COR-L47 (cell line): ENCODE data around the gene BCAS1.

Experiments
- DNase-seq: peaks from one replicate; lab custom pipeline; 2025; lab: John Stamatoyannopoulos, UW

The BCAS1 gene

DNA sequence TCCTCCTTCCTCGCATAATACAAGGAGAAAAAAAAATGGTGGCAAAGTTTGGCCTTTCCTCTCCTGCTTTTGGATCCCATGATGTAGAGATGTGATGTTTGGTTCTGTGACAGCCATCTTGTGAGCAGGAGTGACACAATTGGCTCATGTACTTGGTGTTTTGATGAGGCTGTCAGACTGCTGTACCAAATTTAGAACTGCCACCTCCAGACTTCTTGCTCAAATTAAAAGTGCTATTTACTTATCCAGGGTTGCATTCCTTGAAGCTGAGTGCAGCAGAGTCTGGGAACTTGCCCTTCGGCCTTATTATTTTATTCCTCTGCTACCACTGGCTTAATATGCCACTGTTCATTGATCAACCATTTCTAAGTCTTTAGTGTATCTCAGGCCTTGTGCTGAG, 21.9 kb downstream of the BCAS1 start:
- no peak for DNase-seq

DNA sequence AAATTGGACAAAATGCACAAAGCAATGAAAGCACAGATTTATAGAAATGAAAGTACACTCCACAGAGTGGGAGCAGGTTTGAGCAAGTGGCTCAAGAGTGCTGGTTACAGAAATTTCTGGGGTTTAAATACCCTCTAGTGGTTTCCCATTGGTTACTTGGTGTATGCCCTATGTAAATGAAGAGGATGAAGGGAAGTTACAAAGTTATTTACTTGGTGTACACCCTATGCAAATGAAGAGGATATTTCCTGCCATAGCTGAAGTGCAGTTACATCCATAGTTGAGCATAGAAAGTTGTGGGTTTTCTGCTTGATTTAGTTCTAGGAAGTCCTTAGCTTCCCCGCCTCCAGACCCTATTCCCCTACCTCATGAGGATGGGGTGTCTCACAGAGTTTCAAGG, 22.7 kb downstream of the BCAS1 start:
- no peak for DNase-seq

DNA sequence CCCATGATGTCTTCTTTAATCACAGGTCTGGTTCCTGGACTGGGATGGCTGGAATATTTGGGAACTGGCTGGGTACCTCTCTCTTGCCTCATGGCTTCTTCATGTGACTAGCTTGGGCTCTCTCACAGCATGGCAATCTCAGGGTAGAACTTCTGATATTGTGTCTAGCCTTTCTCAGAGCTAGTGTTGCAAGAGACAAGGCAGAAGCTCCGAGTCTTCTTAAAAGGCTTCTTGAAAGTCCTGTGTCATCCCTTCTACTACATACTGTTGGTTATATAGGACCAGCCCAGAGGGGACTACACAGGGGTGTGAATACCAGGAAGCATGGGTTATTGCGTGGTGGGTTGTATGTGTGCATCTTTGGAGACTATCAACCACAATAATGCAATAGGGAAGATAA, 23.3 kb downstream of the BCAS1 start:
- no peak for DNase-seq

DNA sequence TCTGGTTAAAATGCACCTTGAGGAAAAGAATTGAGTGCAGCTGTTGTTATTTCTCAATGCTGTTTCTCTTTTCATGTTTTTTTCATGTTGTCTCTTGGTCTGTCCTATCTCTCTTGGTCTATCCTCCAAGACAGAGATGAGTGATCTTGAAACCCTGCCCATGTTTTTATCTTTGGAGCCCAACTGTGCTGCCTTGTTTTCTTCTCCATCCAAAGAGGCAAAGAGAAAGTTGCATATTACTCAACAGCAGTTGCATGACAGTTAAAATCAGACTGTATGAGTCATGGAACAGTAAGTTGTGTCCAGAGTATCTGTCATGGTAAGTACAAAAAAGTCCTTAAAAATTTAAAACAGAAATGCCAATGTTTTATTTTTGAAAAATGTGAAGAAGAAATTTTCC, 26.2 kb downstream of the BCAS1 start:
- DNase-seq, result no peak

DNA sequence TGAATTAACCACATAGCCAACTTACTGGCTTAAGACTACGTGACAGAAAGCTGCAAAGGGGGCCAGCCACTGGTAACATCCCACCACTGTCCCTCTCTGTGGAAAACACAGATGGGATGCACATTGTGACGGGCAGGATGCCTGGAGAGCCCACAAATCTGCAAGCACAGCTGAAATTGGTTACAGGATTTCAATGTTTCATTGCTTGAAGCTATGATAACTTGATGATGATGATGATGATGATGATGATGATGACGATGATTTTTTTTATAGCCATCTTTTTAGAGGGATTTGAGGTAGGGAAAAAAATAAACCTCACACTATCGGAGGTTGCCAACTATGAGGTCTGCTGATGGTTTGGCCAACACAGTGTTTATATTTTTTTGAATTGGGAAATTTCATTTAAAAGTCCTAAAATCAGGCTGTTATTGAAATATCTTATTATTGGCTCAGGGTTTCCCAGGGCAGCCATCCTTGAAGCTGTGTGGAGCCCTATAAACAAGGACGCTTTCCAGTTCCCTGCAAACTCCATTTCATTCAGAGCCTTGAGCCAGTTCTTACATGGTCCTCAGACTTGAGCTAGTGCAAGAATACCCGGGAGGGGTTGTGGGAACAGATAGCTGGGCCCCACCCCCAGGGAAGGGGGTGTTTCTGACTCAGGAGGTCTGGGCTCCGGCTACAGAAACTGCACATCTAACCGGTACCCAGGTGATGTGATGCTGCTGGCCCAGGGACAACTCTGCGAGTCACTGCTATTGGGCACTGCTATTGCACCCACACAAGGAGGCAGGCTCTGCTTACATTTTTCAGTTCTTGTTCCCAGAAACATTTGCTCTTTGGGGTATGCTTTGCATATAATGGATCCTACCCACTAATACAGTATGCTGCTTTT, 27.1 kb downstream of the BCAS1 start:
- no peak for DNase-seq

DNA sequence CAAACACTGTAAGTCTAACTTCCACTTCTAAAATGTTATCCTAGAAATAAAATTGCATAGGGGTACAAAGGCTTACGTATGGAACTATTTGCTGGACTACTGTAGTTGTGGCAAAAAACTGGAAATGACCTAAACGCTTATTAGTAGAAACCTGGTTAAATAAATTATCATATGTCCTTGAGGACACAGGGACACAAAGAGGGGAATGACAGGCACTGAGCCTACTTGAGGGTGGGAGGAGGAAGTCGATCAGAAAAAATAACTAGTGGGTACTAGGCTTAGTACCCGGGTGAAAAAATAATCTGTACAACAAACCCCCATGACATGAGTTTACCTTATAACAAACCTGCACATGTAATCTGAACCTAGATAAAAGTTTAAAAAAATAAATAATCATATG, 28.4 kb downstream of the BCAS1 start:
- DNase-seq, result no peak

DNA sequence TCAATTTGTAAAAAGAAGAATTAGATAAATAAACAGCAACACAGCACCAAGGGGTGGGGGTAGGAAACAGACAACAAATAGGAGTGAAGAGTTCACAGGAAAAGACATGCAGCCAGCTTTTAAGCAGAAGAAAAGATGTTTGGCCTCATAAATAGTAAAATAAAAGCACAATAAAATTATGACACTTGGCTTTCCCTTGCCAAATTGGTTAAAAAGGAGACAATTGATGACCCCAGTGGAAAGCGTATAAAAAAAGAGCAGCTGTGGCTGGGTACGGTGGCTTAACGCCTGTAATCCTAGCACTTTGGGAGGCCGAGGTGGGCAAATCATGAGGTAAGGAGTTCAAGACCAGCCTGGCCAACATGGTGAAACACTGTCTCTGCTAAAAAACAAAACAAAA, 29.1 kb downstream of the BCAS1 start:
- no peak for DNase-seq

DNA sequence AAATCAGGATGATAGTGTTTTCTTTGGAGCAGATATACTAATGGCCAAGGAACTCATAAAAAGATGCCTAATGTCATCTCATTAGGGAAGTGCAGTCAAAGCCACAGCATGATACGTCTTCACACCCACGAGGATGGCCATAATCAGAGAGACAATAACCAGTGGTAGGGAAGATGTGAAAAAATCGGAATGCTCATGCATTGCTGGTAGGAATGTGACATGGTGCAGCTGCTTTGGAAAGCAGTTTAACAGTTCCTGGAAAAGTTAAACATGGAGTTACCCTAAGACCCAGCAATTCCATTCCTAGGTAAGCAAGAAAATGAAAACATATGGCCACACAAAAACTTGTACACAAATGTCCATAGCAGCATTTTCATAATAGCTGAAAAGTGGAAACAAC, 29.9 kb downstream of the BCAS1 start:
- DNase-seq, result no peak

DNA sequence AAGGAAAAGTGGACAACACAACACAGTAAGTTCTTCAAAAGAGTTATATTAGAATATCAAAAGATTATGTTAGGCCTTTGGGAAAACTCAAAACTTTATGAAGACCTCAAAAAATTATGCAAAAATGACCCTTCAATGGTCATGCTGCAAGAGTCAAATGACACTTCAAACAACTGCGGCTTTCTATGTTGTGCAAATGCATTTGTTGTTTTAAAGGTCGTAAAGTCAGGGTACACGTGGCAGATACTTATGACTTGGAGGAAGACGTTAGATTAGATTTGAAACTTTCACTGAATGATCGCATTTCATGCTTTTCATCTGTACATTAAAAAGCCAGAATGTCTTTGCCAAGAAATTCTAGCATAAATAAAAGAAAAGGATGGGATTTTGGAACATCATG, 31.4 kb downstream of the BCAS1 start:
- no peak for DNase-seq

DNA sequence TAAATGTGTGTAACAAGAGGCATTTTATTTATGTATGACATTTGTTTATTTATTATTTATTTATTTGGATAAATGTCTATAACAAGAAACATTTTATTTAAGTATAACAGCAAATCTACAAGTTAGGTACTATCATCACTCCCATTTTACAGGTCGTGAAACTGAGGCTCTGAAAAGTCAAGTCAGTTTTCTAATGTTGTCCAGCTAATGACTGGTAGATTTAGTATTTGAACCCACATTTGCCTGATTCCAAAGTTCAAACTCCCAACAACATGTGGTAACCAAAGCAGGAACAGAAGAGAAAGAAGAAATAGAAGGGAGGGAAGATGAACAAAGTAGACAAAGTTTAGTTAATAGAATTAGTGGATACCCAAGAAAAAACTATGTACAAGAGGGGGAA, 32.9 kb downstream of the BCAS1 start:
- no peak for DNase-seq

DNA sequence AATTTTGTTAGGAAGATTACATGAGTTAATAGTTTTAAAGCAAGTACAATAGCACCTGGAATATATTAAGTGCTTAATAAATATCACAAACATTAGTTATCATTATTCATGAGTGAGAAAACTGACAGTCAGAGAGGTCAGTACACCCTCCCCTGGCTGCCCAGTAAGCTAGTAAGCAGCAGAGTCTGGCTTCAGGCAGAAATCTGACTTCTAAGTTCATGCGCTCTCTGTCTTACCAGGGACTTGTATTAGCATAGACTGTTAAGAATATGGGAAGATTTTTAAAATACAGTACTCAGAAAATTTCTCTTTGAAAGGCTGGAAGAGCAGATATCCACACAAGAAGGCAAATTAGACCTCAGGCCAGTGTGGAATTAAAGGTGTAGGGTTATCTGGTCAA, 40.8 kb downstream of the BCAS1 start:
- no peak for DNase-seq

DNA sequence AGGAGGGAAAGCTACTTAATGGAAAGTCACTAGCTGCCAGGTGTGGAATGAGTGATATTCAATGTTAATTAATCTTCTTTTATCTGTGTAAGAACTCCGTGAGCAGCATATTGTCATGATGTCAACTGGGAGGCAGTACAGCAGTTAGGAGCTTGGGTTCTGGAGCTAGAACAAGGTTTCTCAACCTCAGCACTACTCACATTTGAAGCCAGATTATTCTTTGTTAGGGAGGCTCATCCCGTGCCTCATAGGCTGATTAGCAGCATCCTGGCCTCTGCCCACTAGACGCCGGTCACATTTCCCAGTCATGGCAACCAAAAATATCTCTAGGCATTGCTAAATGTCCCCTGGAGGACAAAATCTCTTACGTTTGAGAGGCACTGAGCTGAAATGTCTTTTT, 41.2 kb downstream of the BCAS1 start:
- DNase-seq, result no peak

DNA sequence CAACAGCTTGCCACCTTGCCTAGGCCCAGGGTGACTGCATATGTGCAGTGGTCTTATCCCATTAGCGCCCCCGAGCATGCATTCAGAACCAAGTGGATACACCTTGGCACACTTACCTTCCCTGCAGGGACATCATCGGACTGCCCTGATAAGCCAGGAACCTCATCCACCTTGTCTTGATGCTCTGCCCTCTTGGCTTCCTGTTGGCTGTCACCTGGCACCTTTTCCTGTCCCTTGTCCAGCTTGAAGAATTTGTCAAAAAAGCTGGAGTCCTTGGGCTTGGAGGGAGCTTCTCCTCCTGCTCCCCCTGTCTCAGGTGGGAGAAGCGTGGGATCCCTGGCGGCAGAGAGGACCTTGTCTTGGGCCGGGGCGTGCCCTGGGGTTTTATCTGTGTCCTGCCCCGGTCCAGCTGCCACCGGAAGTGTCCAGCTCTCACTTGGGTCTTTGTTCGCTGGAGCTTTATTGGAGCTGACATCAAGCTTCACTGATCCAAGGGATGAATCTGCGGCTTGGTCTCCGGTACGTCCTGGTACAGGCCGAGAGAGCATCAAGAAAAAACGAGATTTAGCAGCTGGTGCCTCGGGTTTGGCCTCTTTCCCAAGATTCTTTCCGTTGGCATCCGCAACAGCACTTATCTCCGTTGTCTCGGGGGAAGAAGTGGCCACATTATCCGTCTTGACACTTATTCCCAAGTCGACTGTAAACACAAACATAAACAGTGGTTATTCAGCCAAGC, 42.0 kb downstream of the BCAS1 start:
- DNase-seq, result no peak

DNA sequence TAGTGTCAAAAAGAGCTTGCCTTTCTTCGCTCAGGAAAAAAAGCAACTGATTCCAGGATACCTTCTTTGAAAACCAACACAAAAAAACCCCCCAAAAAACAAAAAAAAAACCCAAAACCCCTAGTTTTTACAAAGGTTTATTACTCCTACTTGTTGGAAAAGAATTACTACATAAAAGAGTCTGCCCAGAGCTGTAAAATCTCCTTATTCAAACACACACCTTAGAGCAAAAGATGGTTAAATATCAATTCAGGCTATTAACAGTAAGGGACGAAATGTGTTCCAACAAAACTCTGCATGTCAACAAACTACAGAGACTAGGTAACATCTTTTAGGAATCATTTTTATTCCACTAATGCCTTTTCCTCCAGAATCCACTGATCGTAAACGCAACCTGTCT, 42.7 kb downstream of the BCAS1 start:
- DNase-seq, result no peak

DNA sequence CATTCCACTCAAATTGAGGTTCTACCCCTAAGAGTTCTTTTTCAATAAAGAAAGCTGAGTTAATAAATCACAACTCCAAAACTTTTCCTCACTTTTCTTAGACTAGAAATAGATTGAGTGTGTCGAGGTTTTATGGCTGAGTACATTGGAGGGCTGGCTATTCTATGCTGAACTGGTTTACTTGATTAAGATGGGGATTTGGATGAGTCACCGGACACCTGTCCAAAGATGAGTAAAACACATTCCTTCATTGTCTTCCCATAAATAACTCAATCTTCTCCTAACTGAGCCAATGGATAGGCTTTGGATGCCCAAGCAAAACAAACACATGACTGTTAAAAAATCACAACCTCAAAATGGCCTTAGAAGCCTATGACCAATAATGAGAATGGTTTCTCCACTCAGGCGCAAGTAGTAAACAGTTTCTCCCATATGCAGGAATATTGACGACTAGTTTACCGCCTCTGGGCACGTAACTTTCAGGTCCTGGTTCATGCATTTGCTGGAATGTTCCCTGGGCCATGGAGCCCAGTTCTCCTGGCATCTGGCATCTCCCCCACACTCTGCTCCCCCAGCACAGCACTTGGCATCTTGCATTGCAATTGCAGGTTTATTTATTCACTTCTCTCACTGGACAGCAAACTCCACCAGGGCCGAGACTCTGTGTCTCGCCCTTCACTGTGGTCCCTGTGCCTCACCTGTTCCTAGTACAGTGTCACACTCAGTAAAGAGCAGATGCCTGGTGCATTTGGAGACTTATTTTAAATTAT, 43.9 kb downstream of the BCAS1 start:
- no peak for DNase-seq

DNA sequence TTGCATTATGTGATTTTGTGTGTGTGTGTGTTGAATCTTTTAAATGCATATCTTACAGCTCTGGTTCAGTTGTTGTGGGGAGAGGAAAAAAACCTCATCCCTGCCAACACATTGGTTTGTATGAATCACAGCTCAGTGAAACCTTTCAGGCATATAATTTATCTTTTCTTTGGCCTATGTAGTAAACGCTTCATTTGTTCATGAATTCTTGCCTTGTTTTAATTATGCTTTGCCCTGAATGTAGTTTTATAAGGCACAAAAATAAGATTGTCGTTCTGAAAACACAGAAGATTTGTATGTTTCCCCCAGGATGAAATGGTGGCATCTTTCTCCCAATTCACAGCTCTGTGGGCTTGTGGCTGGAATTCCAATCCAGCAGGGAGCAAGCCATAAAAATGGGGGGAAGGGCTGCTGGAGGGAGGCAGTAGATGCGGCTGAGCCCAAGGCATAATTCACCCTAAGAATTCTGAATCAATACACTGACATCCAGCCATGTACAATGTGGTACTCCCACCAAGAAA, 45.1 kb downstream of the BCAS1 start:
- DNase-seq, result no peak

DNA sequence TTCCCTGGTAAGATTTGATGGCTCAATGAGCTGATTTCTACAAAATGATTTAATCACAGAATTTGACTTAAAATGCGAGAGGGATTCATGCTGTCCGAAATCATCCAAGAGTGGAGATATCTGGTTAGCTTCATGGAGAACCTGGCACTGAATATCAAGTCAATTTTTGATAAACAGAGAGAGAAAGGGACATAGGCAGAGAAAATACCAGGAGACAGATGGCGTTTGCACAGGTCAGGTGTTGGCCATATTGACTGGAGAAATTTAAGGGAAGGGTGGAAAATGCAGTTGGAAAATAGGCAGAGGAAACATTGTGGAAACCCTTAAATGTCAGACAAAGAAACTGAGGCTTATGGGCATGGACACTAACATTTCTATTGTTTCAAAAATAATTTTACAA, 47.0 kb downstream of the BCAS1 start:
- no peak for DNase-seq

DNA sequence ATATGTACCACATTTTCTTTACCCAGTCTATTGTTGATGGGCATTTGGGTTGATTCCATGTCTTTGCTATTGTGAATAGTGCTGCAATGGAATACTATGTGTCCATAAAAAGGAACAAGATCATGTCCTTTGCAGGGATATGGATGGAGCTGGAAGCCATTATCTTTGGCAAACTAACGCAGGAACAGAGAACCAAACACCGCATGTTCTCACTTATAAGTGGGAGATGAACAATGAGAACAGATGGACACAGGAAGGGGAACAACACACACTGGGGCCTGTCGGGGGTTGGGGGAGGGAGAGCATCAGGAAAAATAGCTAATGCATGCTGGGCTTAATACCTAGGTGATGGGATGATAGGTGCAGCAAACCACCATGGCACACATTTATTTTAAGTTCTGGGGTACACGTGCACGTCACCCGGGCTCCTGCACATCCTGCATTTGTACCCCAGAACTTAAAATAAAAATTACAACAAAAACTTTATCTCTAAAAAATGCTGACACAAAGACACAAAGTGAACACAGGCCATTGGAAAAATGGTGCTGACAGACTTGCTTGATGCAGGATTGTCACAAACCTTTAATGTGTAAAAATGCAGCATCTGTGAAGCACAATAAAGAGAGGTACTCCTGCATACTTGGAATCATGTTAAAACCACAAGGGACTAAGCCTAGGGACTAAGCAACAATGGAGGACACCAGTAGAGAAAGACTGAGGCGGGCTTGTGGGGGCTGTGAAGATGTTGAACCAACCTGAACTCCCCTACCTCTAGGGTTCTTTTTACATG, 48.8 kb downstream of the BCAS1 start:
- no peak for DNase-seq

DNA sequence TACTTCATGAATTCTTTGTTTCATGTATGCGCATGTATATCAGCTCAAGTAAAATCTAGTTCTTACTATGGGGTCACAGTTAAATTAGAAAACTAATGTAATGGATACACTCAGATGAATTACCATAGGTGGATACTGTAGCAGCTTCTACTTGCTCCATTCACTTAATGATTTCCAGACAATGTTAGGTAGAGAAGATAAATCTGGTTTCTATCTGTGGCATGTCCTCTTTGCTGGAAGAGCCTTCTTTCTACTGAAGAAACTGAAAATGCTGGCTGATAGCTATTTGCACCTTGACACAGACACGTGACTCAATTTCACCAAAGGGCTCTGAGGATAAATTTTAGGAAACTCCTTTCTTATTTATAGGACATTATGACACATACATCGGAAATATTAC, 49.5 kb downstream of the BCAS1 start:
- no peak for DNase-seq

DNA sequence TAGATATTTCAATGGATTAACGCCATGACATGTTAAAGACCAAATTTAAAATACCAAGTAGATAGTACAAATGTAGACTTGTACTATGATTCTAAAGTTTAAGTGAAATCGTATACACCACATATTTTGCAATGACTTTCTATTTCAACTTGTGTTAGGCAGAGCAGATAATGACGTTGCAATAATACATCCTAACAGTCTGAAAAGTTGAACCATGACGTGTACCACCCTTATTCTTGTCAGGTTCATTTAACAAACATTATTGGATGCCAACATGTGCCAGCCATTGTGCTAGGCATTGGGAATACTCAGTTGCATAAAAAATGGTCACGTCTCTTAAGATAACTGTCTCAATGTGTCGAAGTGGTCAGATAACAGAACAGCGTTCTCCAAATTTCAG, 50.0 kb downstream of the BCAS1 start:
- DNase-seq, result no peak

DNA sequence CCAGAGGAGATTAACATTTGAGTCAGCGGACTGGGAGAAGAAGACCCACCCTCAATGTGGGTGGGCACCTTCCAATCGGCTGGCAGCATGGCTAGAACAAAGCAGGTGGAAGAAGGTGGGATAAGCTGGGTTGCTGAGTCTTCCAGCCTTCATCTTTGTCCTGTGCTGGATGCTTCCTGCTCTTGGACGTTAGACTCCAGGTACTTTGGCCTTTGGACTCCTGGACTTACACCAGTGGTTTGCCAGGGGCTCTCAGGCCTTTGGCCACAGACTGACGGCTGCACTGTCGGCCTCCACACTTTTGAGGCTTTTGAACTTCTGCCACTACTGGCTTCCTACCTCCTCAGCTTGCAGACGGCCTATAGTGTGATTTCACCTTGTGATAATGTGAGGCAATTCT, 50.8 kb downstream of the BCAS1 start:
- no peak for DNase-seq

DNA sequence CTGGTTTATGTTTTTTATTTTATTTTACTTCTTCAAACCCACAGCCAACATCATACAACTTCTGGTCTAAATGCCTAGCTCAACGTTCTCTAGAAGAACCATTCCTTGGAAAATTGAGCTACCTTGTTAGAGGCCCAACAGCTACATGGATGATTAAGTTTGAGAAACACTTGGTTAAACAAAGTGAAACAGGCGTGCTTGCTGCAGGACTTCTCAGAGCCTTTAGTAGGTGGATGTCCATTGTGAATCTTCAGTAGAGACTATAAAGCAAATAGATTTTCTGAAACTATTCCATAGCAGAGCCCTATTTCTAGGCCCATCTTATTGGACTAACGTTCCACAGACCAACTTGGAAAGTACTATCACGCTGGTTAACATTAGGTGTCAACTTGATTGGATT, 51.3 kb downstream of the BCAS1 start:
- DNase-seq, result no peak
